HG02970 (cell line): ENCODE data around the gene RANBP3.
"Not testable (repeated sequence)": the region's sequence is repeated elsewhere in the genome, so short reads cannot be mapped to it uniquely, and the experiment has no call there.

Experiments
- ATAC-seq: cut with Tn5 transposase; IDR thresholded peaks from one replicate; pipeline ENCODE4 v1.9.1; 2021; ENCODE audit warnings: mild to moderate bottlenecking, moderate library complexity, moderate number of reproducible peaks; ENCODE audit not compliant: unreplicated experiment, low FRiP score

RANBP3 gene

GRCh38 chr19:5968431-5969373 lies 9.2 kb downstream of the RANBP3 start:
- ATAC-seq: no peak

DNA sequence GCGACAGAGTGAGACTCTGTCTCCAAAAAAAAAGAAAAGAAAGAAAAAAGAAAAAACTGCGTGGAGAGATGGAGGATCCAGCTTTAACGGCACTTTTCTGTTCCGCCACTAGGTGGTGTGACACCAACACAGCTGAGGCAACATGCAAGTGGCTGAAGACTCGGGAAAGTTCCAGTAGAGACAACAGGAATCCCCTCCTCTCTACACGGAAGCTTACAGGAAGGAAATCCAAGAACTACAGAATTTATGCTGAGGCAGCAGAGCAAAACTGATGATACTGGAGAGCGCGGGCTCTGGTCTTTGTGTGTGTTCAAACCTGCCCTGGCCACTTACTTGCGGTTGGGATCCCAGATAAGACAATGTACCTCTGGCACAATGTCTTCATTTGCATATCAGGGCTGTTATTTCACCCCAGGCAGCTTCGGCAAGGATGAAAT lies 9.9 kb downstream of the RANBP3 start:
- ATAC-seq: no peak

DNA sequence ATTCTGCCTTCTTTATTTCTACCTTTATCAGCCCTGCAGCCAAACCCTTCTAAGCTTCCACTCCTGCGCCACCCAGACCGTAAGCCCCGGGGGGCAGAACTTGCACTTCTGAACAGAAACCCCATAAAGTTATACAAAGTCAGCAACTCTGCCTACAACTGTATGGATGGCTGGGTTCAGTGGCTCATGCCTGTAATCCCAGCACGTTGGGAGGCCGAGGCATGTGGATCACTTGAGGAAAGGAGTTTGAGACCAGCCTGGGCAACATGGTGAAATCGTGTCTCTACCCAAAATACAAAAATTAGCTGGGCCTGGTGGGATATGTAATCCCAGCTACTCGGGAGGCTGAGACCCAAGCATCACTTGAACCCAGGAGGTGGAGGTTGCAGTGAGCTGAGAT lies 10.4 kb downstream of the RANBP3 start:
- ATAC-seq: no peak

- no peak for ATAC-seq
Observed at GRCh38 chr19:5966941-5967340, 11.0 kb downstream of the RANBP3 start.

- ATAC-seq: no peak
Observed at GRCh38 chr19:5966215-5966614, 11.7 kb downstream of the RANBP3 start.

DNA sequence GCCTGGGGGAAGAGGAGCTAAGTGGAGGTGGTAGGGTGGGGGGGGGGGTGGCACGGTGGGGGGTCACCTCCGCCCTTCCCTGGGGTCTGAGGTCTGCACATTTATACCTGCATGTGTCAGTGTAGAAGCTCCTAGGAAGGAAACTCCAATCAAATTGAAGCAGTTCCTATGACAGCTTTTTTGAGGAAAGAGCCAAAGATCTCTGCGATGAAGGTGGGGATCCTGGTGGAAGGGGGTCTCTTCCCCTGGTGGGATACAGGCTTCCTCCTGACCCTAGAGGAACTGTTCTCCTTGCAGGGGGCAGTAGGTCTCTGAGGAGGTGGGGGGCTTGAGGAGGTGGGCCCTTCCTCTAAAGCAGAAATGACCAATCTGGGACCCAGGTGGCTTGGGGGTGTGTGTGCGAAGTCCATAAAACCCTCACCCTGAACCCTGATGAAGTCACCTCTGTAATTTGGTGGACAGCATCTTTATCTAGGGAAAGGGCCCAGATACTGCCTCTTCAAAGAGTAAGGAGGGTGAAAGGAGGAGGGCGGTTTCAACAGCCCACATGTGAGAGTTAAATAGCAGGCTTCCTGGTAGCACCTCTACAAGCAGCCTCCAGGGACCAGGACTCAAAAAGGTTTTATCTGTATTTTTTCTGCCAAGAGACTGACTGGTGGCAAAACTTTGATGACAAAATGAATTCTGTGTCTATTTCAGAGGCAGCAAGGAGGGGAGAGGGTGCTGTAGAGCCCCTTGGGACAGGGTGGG lies 12.9 kb downstream of the RANBP3 start:
- ATAC-seq: no peak

DNA sequence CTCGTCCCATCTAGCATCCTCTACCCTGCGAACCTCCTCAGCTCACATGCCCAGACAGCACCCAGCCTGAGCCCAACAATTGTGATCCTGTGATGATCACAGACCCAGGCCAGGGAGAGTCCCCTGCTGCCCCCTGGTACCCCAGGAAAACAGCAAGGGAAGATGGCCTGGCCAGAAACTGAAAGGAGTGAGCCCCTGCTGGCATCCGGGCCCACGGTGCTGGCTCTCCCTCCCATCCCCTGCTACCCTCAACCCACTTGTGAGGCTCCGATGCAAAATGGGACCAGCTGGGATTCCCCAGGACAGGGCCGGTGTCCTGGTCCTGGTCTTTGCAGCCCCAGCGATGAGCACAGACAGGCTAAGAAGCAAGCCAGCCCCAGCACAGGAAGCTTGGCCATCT lies 14.1 kb downstream of the RANBP3 start:
- no peak for ATAC-seq

GRCh38 chr19:5963259-5963658 lies 14.7 kb downstream of the RANBP3 start:
- ATAC-seq: not testable (repeated sequence)

DNA sequence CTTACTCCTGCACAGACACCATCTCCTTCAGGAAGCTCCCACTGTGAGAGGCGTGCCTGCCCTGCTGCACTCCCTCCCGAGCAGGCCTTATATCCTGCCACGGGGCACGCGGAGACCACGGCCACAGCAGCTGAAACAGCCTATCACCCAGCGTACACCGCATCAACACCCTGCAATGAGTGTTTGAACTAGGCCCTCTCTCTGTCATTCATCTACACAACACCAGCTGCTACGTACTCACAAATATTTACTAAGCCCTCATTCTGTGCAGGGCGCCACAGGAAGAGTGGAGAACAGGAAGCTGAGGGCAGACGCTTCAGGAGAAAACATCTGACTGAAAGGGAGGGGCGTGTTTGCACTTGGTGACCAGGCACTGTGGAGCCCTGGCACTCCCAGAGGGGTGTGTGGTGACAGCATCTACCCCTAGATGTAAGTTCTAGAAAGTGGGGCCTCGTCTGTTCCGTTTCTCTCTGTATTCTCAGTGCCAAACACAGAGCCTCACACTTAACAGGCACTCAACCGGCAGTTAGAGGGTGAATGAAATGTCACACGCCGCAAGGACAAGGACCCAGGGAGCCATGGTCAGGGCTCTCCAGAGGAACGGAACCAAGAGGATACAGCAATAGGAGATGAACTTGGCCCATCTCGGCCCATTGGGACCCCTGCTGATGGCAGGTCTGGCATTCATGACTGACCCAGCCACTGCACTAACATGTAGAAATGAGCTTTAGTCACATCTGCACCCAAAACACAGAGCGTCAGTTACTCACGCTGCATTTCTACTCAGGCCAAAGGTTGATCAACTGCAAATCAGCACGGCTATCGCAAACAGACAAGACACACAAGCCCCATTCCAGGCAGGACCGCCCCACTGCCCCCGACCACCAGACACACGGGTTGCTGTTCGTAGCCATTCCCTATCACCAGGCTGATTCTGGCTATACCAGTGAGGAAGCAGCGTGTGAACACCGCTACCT lies 15.7 kb downstream of the RANBP3 start:
- ATAC-seq: no peak

- not testable (repeated sequence) for ATAC-seq
Observed at GRCh38 chr19:5961641-5961968, 16.3 kb downstream of the RANBP3 start.

DNA sequence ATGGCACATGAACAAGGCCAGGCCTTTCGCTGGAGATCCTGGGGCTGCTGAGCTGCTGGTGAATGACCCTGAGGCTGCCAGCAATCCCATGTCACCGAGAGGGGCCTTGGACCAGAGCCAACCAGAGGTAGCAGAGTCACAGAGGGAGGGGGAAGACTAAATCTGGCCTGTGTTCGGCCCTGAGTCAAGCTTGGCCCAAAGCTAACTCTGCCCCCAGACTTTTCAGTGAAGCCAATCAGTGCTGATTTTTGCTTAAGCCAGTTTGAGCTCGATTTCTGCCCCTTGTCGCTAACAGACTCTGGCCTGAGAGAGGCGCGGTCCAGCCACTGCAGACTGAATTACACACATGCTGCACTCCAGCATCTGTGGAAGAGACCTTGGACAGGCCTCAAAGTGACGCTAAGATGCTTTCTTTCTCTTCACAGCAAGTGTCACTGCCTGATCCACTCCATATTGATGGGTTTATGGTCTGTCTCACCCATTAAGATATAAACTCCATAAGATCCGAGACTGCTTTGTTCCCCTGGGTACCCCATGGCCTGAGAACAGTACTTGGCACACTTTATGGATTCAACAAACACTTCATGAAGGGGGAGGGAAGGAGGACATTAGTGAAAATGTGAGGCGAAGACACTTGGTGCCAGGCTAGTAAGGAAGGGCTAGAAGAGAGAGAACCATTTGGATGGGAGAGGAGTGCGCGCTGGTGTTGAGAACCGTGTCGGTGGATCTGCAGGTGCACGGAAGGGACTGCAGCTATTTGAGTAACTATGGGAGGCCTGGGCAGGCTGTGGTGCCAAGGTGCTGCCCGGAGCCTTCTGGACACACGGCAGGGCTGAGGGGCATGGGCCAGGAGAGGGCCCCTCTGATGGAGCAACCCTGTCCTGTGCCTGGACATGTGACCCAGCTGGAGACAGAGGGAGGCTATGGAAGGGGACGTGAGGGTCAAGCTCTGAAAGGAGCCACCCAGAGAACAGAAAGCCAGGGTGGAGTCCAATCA lies 17.6 kb downstream of the RANBP3 start:
- ATAC-seq: no peak

GRCh38 chr19:5959260-5960004 lies 18.5 kb downstream of the RANBP3 start:
- ATAC-seq: no peak

DNA sequence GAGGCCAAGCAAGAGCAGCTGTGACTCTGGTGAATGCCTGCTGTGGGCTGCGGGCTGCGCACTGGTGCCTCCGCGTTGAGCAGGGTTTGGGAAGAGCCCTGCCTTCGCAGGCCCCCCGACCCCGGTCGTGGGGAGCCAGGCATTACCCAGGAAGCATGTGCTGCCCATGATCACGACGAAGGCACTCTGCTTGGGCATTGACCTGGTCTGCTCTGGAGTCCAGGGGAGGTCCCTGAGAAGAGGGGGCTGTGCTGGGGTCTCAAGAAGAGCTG lies 19.2 kb downstream of the RANBP3 start:
- no peak for ATAC-seq

DNA sequence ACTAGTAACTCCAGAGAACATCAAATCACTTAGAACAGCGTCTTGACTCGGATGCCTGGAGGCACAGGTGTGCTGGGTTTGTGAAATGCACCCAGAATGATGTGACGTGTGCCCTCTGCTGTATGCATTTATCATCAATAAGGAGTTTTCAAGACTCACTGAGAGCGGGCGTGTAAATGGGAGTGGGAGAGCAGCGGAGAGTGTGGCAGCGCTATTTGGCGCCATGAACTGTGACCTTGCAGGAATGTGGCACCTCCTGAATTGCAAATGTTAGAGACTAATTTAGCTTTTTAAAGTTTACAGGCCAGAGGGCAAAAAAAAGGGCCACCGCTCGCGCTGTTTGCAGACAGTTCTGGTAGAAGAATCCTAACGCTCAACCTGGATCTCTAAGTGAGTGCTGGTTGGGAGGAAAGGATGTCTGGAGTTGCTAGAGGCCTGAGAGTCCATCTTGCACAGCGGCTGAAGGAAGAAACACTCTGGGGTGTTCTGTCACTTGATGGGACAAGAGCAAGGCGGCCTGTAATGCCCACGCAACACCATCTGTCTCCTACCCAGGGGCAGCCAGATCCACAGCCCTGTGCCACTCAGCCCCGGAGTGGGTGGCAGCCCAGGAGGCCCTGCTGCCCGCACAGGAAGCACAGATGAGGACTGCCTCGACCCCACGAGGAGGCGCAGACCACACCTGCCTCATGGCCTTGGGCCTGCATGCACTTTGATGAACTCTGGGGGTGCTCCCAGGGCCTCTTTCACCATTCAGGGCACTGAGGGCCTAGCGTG lies 19.7 kb downstream of the RANBP3 start:
- ATAC-seq: no peak

GRCh38 chr19:5957170-5957569 lies 20.8 kb downstream of the RANBP3 start:
- no peak for ATAC-seq

DNA sequence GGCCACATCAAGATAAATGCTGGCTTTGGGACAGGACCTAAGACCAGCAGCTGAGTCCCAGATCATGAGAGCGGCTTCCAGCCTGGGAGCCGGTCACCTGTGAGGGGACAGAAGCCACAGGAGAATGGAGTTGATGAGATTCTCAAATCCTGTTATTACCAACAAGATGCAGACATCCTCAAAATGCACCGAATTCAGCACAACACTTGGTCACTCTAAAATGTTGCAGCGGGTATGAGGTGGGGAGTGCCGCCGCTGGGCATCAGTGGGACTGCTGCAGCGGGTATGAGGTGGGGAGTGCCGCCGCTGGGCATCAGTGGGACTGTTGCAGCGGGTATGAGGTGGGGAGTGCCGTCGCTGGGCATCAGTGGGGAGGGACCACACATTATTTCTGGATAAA lies 21.2 kb downstream of the RANBP3 start:
- no peak for ATAC-seq

DNA sequence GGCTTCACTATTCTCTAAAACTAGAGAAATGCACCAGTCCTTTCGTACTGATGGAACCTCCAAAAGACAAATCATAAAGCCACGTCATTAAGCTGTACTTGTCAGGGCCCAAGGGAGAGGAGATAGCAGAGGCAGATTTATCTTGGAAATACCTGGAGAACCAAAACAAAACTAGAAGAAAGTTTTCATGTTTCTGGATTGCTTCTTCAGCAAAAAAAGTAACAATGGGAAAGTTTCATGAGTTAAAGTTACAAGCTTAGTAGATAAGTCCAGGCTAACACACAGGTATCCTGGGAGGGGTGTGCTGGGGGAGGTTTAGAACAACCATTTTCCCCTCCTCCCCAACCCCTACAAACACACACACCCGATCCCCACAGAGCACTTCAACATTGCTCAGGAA lies 21.6 kb downstream of the RANBP3 start:
- no peak for ATAC-seq

- ATAC-seq: no peak
Observed at GRCh38 chr19:5955636-5955935, 22.4 kb downstream of the RANBP3 start.
